HCT116 (cell line): ENCODE measurements around the gene RAD51AP2. TPM values are rescaled to one million over a fixed set of nuclear protein-coding genes. Genes with fewer than 3 reads are reported as not detected.
"Not testable (repeated sequence)": the region's sequence is repeated elsewhere in the genome, so short reads cannot be mapped to it uniquely, and the experiment has no call there.

Experiments
- ATAC-seq: fragments of 200-7000 bp; cut with Tn5 transposase; 2 replicates; pipeline ENCODE4 v1.9.1; 2020; ENCODE audit warnings: mild to moderate bottlenecking, moderate library complexity
- BruUV-seq: library from RNA; stranded (reverse); fragments of 400-500 nt; replicated peaks from 2 replicates; lab custom pipeline; 2021; lab: Mats Ljungman, UMichigan
- CTCF ChIA-PET: fragments of 300-600 bp; sonication (Branson Sonifier 250); formaldehyde crosslinking; loops from one replicate; lab custom pipeline; 2021; ENCODE audit warnings: antibody characterized with exemption; lab: Charles Lee
- POLR2A ChIA-PET: fragments of 300-600, 350-600 bp; sonication (Branson Sonifier 250); formaldehyde crosslinking; loops from one replicate; lab custom pipeline; 2021; ENCODE audit warnings: antibody characterized with exemption; lab: Charles Lee
- RAD21 ChIA-PET, 2 experiments: fragments of 300-600 bp; sonication (Branson Sonifier 250); formaldehyde crosslinking; loops; one replicate each; lab custom pipeline; 2023; ENCODE audit warnings: low total read pairs in 2 of 2; ENCODE audit not compliant: uncharacterized antibody in 2 of 2, unreplicated experiment in 2 of 2, low non-redundant PET in 1 of 2; lab: Charles Lee
- DNase-seq: peaks from one replicate; pipeline ENCODE4 v3.0.0-alpha.2; 2010; ENCODE audit warnings: low read depth, low spot score
- H2AFZ ChIP-seq: fragments of 200-600 bp; shearing (Covaris generic), sonication (generic); 2 replicates; pipeline ENCODE4 v1.6.1; 2017; ENCODE audit warnings: low read depth, mixed run types, mixed read lengths, antibody characterized with exemption, low read length; ENCODE audit not compliant: poor library complexity, severe bottlenecking
- H3K27ac ChIP-seq: 2 replicates; pipeline ENCODE4 v1.5.1; 2012; ENCODE audit warnings: low read depth, low read length
- H3K27me3 ChIP-seq: fragments of 200-600 bp; sonication (generic); 2 replicates; pipeline ENCODE4 v1.6.1; 2016; ENCODE audit warnings: mixed run types, low read length, mixed read lengths; ENCODE audit not compliant: insufficient read depth
- H3K36me3 ChIP-seq, 2 experiments: fragments of 200-500 bp in 1 of 2; fragments of 200-600 bp in 1 of 2; sonication (Bioruptor generic) in 1 of 2; sonication (generic) in 1 of 2; 2 replicates each; pipeline versions ENCODE4 v1.5.1 to v1.6.1; 2014 to 2016; ENCODE audit warnings: low read length in 2 of 2, inconsistent platforms in 1 of 2, mixed read lengths in 1 of 2, mixed run types in 1 of 2; ENCODE audit not compliant: insufficient read depth in 2 of 2, control insufficient read depth in 1 of 2
- H3K4me1 ChIP-seq, 2 experiments: fragments of 200-600 bp in 1 of 2; sonication (generic) in 1 of 2; 2 replicates each; pipeline versions ENCODE4 v1.5.1 to v1.6.1; 2012 to 2017; ENCODE audit warnings: low read length in 2 of 2, inconsistent platforms in 1 of 2, mild to moderate bottlenecking in 1 of 2, mixed read lengths in 1 of 2, mixed run types in 1 of 2, moderate library complexity in 1 of 2; ENCODE audit not compliant: insufficient read depth in 2 of 2, control insufficient read depth in 1 of 2
- H3K4me2 ChIP-seq: fragments of 200-600 bp; sonication (generic); 2 replicates; pipeline ENCODE4 v1.6.1; 2017; ENCODE audit warnings: mixed run types, low read length, mixed read lengths
- H3K4me3 ChIP-seq, 2 experiments: fragments of 200-600 bp in 1 of 2; sonication (generic) in 1 of 2; replicated peaks in 1 of 2; 2 replicates each; pipeline ENCODE4 v1.5.1; 2011 to 2016; ENCODE audit warnings: low read length in 2 of 2, control low read depth in 1 of 2, low read depth in 1 of 2, mild to moderate bottlenecking in 1 of 2, mixed read lengths in 1 of 2, mixed run types in 1 of 2
- H3K79me2 ChIP-seq: fragments of 200-600 bp; sonication (generic); 2 replicates; pipeline ENCODE4 v1.6.1; 2017; ENCODE audit warnings: mild to moderate bottlenecking, mixed run types, low read length, moderate library complexity, mixed read lengths; ENCODE audit not compliant: insufficient read depth
- H3K9ac ChIP-seq: fragments of 200-600 bp; sonication (generic); 2 replicates; pipeline ENCODE4 v1.6.1; 2016; ENCODE audit warnings: low read length, mixed read lengths
- H3K9me2 ChIP-seq: fragments of 200-600 bp; sonication (generic), shearing (Covaris generic); 2 replicates; pipeline ENCODE4 v1.6.1; 2017; ENCODE audit warnings: mixed run types, mild to moderate bottlenecking, moderate library complexity; ENCODE audit not compliant: insufficient read depth
- H3K9me3 ChIP-seq, 2 experiments: fragments of 200-500 bp in 1 of 2; fragments of 200-600 bp in 1 of 2; sonication (Bioruptor generic) in 1 of 2; sonication (generic) in 1 of 2; 2 replicates each; pipeline ENCODE4 v1.6.1; 2014 to 2017; ENCODE audit warnings: low read length in 2 of 2, mixed read lengths in 2 of 2, inconsistent platforms in 1 of 2, low read depth in 1 of 2, mild to moderate bottlenecking in 1 of 2, mixed run types in 1 of 2, moderate library complexity in 1 of 2; ENCODE audit not compliant: control insufficient read depth in 1 of 2, insufficient read depth in 1 of 2
- H4K20me1 ChIP-seq: fragments of 200-600 bp; sonication (generic), shearing (Covaris generic); 2 replicates; pipeline ENCODE4 v1.6.1; 2017; ENCODE audit warnings: mixed run types, mild to moderate bottlenecking, moderate library complexity; ENCODE audit not compliant: insufficient read depth
- ATF3 ChIP-seq: IDR thresholded peaks from 2 replicates; pipeline ENCODE4 v1.6.1; 2012
- CEBPB ChIP-seq: IDR thresholded peaks from 2 replicates; pipeline ENCODE4 v1.6.1; 2012; ENCODE audit warnings: low read depth
- ELF1 ChIP-seq: IDR thresholded peaks from 2 replicates; pipeline ENCODE4 v1.6.1; 2012; ENCODE audit warnings: low read depth, borderline replicate concordance
- EZH2 ChIP-seq: fragments of 200-600 bp; sonication (generic); IDR thresholded peaks from 2 replicates; pipeline ENCODE4 v1.6.1; 2017; ENCODE audit warnings: antibody characterized with exemption, mixed run types
- EZH2phosphoT487 ChIP-seq: fragments of 200-600 bp; IDR thresholded peaks from 2 replicates; pipeline ENCODE4 v1.6.1; 2018; ENCODE audit warnings: antibody characterized with exemption, borderline replicate concordance
- FOSL1 ChIP-seq: IDR thresholded peaks from 2 replicates; pipeline ENCODE4 v1.6.1; 2012; ENCODE audit warnings: low read depth
- MAX ChIP-seq: IDR thresholded peaks from 2 replicates; pipeline ENCODE4 v1.6.1; 2012
- SIN3A ChIP-seq: IDR thresholded peaks from 2 replicates; pipeline ENCODE4 v1.6.1; 2012; ENCODE audit warnings: low read depth
- SRF ChIP-seq: IDR thresholded peaks from 2 replicates; pipeline ENCODE4 v1.6.1; 2012; ENCODE audit warnings: low read depth
- YY1 ChIP-seq: IDR thresholded peaks from 2 replicates; pipeline ENCODE4 v1.6.1; 2011; ENCODE audit warnings: low read length, low read depth, moderate library complexity, mild to moderate bottlenecking; ENCODE audit not compliant: insufficient replicate concordance; ENCODE audit errors: extremely low read depth
- ZBTB33 ChIP-seq: IDR thresholded peaks from 2 replicates; pipeline ENCODE4 v1.6.1; 2011; ENCODE audit warnings: mild to moderate bottlenecking, low read length, moderate library complexity; ENCODE audit not compliant: insufficient replicate concordance; ENCODE audit errors: extremely low read depth
- ZNF274 ChIP-seq: fragments of 200-500 bp; sonication (Bioruptor generic); IDR thresholded peaks from 2 replicates; pipeline ENCODE4 v1.6.1; 2014; ENCODE audit warnings: mild to moderate bottlenecking, low read depth, low read length, inconsistent platforms
- intact Hi-C: fragments of 100-400 bp; cut with micrococcal nuclease; formaldehyde crosslinking; loops from 2 replicates; pipeline ENCODE4 v1.10.0; 2022
- total RNA-seq: library from RNA; stranded (reverse); gene quantifications from one replicate; pipeline ENCODE4 v1.2.1, GENCODE V29; 2021; ENCODE audit not compliant: unreplicated experiment

The RAD51AP2 gene
- total RNA-seq, 1 experiment from 2014 or later: 0.10 TPM

GRCh38 chr2:17490165-17490564 is 28.1 kb downstream of the RAD51AP2 start:
- H3K36me3 ChIP-seq, H2AFZ ChIP-seq, DNase-seq, intact Hi-C loops, H3K4me3 ChIP-seq, H3K9ac ChIP-seq, ATAC-seq, H4K20me1 ChIP-seq, RAD21 ChIA-PET, H3K27ac ChIP-seq, H3K79me2 ChIP-seq, H3K27me3 ChIP-seq, H3K9me2 ChIP-seq, H3K9me3 ChIP-seq, POLR2A ChIA-PET, CTCF ChIA-PET, H3K4me1 ChIP-seq, BruUV-seq, H3K4me2 ChIP-seq: not testable (repeated sequence)

- intact Hi-C loops, CTCF ChIA-PET, RAD21 ChIA-PET, H3K79me2 ChIP-seq, H3K36me3 ChIP-seq, BruUV-seq, H3K27ac ChIP-seq, H3K9me3 ChIP-seq, H4K20me1 ChIP-seq, DNase-seq, ATAC-seq, H3K27me3 ChIP-seq, H3K4me2 ChIP-seq, H3K4me1 ChIP-seq, H3K9me2 ChIP-seq, H2AFZ ChIP-seq, H3K4me3 ChIP-seq, H3K9ac ChIP-seq, POLR2A ChIA-PET: not testable (repeated sequence)
These were observed 29.6 kb downstream of the RAD51AP2 start for GRCh38 chr2:17488610-17489009.

- DNase-seq: no peak
- Histone ChIP-seq H4K20me1 (no peaks in the 10 kb centered on the region), H3K36me3 (no peaks in the 10 kb centered on the region), H3K4me2 (no peak overlapping the region), H3K27ac (no peak overlapping the region), H3K4me1 (peaks cover 0 to 9% of the 10 kb centered on the region in 2 experiments; a peak in 1 of 4 replicates), H3K27me3 (no peaks in the 10 kb centered on the region), H3K4me3 (no peak overlapping the region), H2AFZ (peak overlapping the region; percentile 10), H3K79me2 (no peaks in the 10 kb centered on the region), H3K9me2 (no peaks in the 10 kb centered on the region), H3K9ac (no peak overlapping the region), H3K9me3 (no peaks in the 10 kb centered on the region)
- ChIA-PET POLR2A (no interaction called here), CTCF (no interaction called here), RAD21 (no interaction called here)
- BruUV-seq: no TSS peak
- ATAC-seq: no peak
- intact Hi-C loops: no loop called here
- TF ChIP-seq SRF (no peak), ELF1 (no peak), ATF3 (no peak), CEBPB (no peak), FOSL1 (no peak), ZNF274 (no peak), ZBTB33 (no peak), EZH2 (no peak), MAX (no peak), SIN3A (no peak), YY1 (no peak), EZH2phosphoT487 (no peak)
These were observed 34.7 kb downstream of the RAD51AP2 start for GRCh38 chr2:17483496-17483895.
